ENCODE results near the gene SEC14L1.

Gene SEC14L1

GRCh38 chr17:77160091-77160874, 19.5 kb downstream of the SEC14L1 start:
- no peak overlapping the region for H3K4me3 Mint-ChIP-seq

GRCh38 chr17:77160875-77161530, 20.2 kb downstream of the SEC14L1 start:
- ATAC-seq = no peak
- H3K9me3 Mint-ChIP-seq = no peaks in the 10 kb centered on the region
- H3K4me3 Mint-ChIP-seq = no peak overlapping the region
- H3K4me1 Mint-ChIP-seq = peaks cover 55% of the 10 kb centered on the region
- peaks cover 40% of the 10 kb centered on the region for H3K36me3 Mint-ChIP-seq
- DNase-seq (ENCODE audit: low spot score in 2 of 2) = no peak
- no peak overlapping the region for H3K27ac Mint-ChIP-seq

More at GRCh38 chr17:77160091-77160874, 19.5 kb downstream of the SEC14L1 start:
- Mint-ChIP-seq H3K4me1 (peaks cover 61% of the 10 kb centered on the region), H3K36me3 (peaks cover 47% of the 10 kb centered on the region), H3K9me3 (no peaks in the 10 kb centered on the region), H3K27ac (no peak overlapping the region)
- no peak for ATAC-seq
- no peak for DNase-seq (ENCODE audit: low spot score in 2 of 2)

GRCh38 chr17:77161953-77162352, 21.2 kb downstream of the SEC14L1 start:
- DNase-seq (ENCODE audit: low spot score in 2 of 2) (no peak), ATAC-seq (no peak)
- Mint-ChIP-seq H3K4me1 (peaks cover 52% of the 10 kb centered on the region), H3K4me3 (no peak overlapping the region), H3K9me3 (no peaks in the 10 kb centered on the region), H3K36me3 (peaks cover 33% of the 10 kb centered on the region), H3K27ac (no peak overlapping the region)

GRCh38 chr17:77163001-77163400, 22.2 kb downstream of the SEC14L1 start:
- Mint-ChIP-seq H3K36me3 (peaks cover 25% of the 10 kb centered on the region), H3K27ac (no peak overlapping the region), H3K4me1 (peaks cover 50% of the 10 kb centered on the region), H3K4me3 (no peak overlapping the region), H3K9me3 (peaks cover 7% of the 10 kb centered on the region)
- ATAC-seq = no peak
- no peak for DNase-seq (ENCODE audit: low spot score in 2 of 2)

- Mint-ChIP-seq H3K36me3 (peaks cover 20% of the 10 kb centered on the region), H3K4me1 (peaks cover 45% of the 10 kb centered on the region), H3K4me3 (no peak overlapping the region), H3K27ac (no peak overlapping the region), H3K9me3 (peaks cover 10% of the 10 kb centered on the region)
- no peak for ATAC-seq
- no peak for DNase-seq (ENCODE audit: low spot score in 2 of 2)
Measured at GRCh38 chr17:77163511-77164280, 22.9 kb downstream of the SEC14L1 start.

- Mint-ChIP-seq H3K9me3 (peaks cover 10% of the 10 kb centered on the region), H3K36me3 (peaks cover 20% of the 10 kb centered on the region), H3K4me3 (no peak overlapping the region), H3K27ac (peak overlapping the region; percentile 9), H3K4me1 (peaks cover 49% of the 10 kb centered on the region)
- no peak for ATAC-seq
- no peak for DNase-seq (ENCODE audit: low spot score in 2 of 2)
Measured at GRCh38 chr17:77164483-77165091, 23.8 kb downstream of the SEC14L1 start.

- Mint-ChIP-seq H3K9me3 (peaks cover 10% of the 10 kb centered on the region), H3K4me3 (no peak overlapping the region), H3K27ac (peak overlapping the region; percentile 9), H3K36me3 (peaks cover 20% of the 10 kb centered on the region), H3K4me1 (peaks cover 52% of the 10 kb centered on the region)
- DNase-seq (ENCODE audit: low spot score in 2 of 2) (no peak), ATAC-seq (no peak)
Measured at GRCh38 chr17:77165577-77165976, 24.8 kb downstream of the SEC14L1 start.

GRCh38 chr17:77167472-77168306, 26.9 kb downstream of the SEC14L1 start:
- ATAC-seq = no peak
- H3K36me3 Mint-ChIP-seq = peaks cover 13% of the 10 kb centered on the region
- H3K4me3 Mint-ChIP-seq = no peak overlapping the region
- H3K9me3 Mint-ChIP-seq = peaks cover 10% of the 10 kb centered on the region
- peaks cover 46% of the 10 kb centered on the region for H3K4me1 Mint-ChIP-seq
- DNase-seq (ENCODE audit: low spot score in 2 of 2) = no peak
- H3K27ac Mint-ChIP-seq = no peak overlapping the region

- peaks cover 8% of the 10 kb centered on the region for H3K9me3 Mint-ChIP-seq
- H3K4me3 Mint-ChIP-seq = no peak overlapping the region
- peaks cover 24% of the 10 kb centered on the region for H3K36me3 Mint-ChIP-seq
- ATAC-seq (no peak), DNase-seq (ENCODE audit: low spot score in 2 of 2) (no peak)
- peaks cover 19% of the 10 kb centered on the region for H3K4me1 Mint-ChIP-seq
- no peak overlapping the region for H3K27ac Mint-ChIP-seq
Measured at GRCh38 chr17:77173104-77173503, 32.3 kb downstream of the SEC14L1 start.

- H3K4me3 Mint-ChIP-seq = no peak overlapping the region
- H3K9me3 Mint-ChIP-seq = peaks cover 6% of the 10 kb centered on the region
- H3K27ac Mint-ChIP-seq = no peak overlapping the region
- H3K4me1 Mint-ChIP-seq = peaks cover 18% of the 10 kb centered on the region
- H3K36me3 Mint-ChIP-seq = peaks cover 24% of the 10 kb centered on the region
- ATAC-seq (no peak), DNase-seq (ENCODE audit: low spot score in 2 of 2) (no peak)
Measured at GRCh38 chr17:77174928-77175661, 34.3 kb downstream of the SEC14L1 start.

GRCh38 chr17:77177002-77177741, 36.4 kb downstream of the SEC14L1 start:
- Mint-ChIP-seq H3K36me3 (peaks cover 29% of the 10 kb centered on the region), H3K9me3 (peaks cover 6% of the 10 kb centered on the region), H3K27ac (peak overlapping the region; percentile 54), H3K4me3 (no peak overlapping the region), H3K4me1 (peaks cover 28% of the 10 kb centered on the region)
- ATAC-seq (no peak), DNase-seq (ENCODE audit: low spot score in 2 of 2) (no peak)

GRCh38 chr17:77178050-77178449, 37.3 kb downstream of the SEC14L1 start:
- Mint-ChIP-seq H3K4me3 (no peak overlapping the region), H3K27ac (no peak overlapping the region), H3K4me1 (peaks cover 31% of the 10 kb centered on the region), H3K36me3 (peaks cover 26% of the 10 kb centered on the region), H3K9me3 (peaks cover 6% of the 10 kb centered on the region)
- DNase-seq (ENCODE audit: low spot score in 2 of 2) = no peak
- no peak for ATAC-seq

- H3K4me1 Mint-ChIP-seq = peaks cover 33% of the 10 kb centered on the region
Measured at GRCh38 chr17:77178563-77178962, 37.8 kb downstream of the SEC14L1 start.

More at GRCh38 chr17:77178563-77178962, 37.8 kb downstream of the SEC14L1 start:
- Mint-ChIP-seq H3K9me3 (peaks cover 6% of the 10 kb centered on the region), H3K4me3 (no peak overlapping the region), H3K27ac (no peak overlapping the region), H3K36me3 (peaks cover 24% of the 10 kb centered on the region)
- no peak for ATAC-seq
- no peak for DNase-seq (ENCODE audit: low spot score in 2 of 2)

All from stimulated activated effector memory CD8-positive, alpha-beta T cell treated with anti-CD3 and anti-CD28 coated beads, Interleukin-12 subunit alpha, Interleukin-12 subunit beta, amount 100 ng/mL, for 72 hours (primary cell).